ENCODE data around the gene DHCR24. TPM values are rescaled to one million over a fixed set of nuclear protein-coding genes. Genes with fewer than 3 reads are reported as not detected.

The DHCR24 gene, protein sequence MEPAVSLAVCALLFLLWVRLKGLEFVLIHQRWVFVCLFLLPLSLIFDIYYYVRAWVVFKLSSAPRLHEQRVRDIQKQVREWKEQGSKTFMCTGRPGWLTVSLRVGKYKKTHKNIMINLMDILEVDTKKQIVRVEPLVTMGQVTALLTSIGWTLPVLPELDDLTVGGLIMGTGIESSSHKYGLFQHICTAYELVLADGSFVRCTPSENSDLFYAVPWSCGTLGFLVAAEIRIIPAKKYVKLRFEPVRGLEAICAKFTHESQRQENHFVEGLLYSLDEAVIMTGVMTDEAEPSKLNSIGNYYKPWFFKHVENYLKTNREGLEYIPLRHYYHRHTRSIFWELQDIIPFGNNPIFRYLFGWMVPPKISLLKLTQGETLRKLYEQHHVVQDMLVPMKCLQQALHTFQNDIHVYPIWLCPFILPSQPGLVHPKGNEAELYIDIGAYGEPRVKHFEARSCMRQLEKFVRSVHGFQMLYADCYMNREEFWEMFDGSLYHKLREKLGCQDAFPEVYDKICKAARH
- 222 and 325 TPM in 2 replicates for total RNA-seq

DNA sequence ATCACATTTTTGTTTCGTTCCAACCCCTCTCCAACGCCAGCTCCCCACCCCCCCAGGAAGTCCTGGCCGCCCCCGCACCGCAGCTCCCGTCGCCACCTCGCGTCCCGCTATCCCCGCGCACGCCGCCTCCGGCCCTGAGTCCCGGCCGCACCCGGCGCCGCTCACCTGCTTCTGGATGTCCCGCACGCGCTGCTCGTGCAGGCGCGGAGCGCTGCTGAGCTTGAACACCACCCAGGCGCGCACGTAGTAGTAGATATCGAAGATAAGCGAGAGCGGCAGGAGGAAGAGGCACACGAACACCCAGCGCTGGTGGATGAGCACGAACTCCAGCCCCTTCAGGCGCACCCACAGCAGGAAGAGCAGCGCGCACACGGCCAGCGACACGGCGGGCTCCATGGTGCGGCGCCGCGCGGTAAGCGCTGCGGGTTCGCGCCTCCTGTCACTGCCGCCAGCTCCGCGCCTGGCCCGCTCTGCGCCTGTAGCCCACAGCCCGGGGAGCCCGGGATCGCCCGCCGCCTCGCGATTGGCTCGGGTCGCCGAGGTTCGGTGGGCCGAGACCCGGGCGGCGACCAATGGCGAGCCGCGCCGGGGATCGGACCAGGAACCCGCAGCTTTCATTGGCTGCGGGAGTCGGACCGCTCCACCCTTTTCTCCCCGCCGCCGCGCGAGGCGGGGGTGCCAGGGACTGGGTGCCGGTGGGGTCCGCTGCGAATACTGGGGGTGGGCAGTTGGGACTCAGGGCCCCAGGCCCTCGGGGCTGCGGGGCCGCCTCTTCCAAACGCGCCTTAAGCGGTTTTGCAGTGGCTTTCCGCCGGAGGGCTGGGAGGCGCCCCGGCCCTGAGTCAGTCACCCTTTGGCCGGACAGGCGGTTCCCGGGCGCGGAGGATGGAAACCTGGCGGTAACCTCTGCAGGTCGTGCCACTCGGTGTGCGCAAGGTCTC lies at the start of gene DHCR24:
DHCR24 (minus strand) TSS at position 472 of the 941 bp plus-strand sequence; CDS start at position 396, 76 bp downstream.

DNA sequence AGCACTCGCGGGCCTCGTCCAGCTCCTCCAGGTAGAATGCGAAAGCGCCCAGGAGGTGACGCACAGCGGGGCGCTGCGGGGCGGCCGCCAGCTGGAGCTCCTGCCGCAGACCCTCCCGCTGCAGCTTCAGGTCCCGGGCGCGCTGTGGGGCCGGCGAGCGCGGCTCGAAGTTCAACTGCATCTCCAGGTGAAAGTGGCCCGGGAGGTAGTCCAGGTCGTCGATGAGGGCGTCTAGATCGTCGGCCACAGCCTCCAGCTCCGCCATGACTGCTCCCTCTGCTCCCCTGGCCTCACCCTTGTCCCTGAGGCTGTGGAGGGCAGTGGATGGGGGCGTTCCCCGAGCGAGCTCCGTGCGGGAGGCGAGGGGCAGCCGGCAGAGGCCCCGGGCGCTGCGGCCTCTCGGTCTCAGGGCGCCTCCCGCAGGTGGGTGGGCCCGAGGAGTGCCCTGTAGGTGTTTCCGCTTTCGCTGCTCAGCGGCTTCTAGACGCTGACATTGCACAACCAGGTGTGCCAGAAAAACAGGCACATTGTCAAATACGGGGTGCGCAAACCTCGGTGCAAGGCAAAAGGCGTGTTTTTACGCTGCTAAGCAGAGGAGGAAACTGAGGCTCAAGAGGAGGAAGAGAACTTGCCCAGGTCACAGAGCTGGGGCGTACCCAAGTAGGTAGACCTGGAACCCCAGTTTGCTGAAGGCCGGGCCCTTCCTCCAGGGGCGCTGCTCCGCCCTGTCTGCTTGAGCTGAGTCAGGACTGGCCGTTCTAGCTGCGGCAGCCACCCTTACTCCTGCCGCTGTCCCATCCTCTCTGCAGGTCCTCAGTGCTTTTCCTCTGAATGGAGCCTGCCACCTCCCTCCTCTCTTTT lies 85.9 kb downstream of the DHCR24 start, which contains the start of gene TTC22:
TTC22 (minus strand) TSS at position 425 of the 861 bp plus-strand sequence; CDS start at position 265, 160 bp downstream.

Other genes with a start within 250 kb of the DHCR24 start
- gene MROH7, start 245.4 kb downstream of the DHCR24 start, total RNA-seq = 0.24 TPM in 1 of 2 replicates, not detected in the other
- gene TTC4, start 171.3 kb downstream of the DHCR24 start, total RNA-seq = 26.4 and 27.2 TPM in 2 replicates
- 6.3 and 7.9 TPM in 2 replicates for gene PARS2, start 122.7 kb downstream of the DHCR24 start, total RNA-seq
- 10.6 and 16.8 TPM in 2 replicates for gene TTC22, start 85.9 kb downstream of the DHCR24 start, total RNA-seq
- 1.7 and 9.0 TPM in 2 replicates for gene TMEM61, start 93.4 kb upstream of the DHCR24 start, total RNA-seq
- gene BSND, start 111.7 kb upstream of the DHCR24 start, total RNA-seq = not detected in 2 replicates
- gene PCSK9, start 152.4 kb upstream of the DHCR24 start, total RNA-seq = 33.9 and 39.8 TPM in 2 replicates